Natural killer cell (primary cell): ENCODE results near the gene TNNT2. TPM values are rescaled to one million over a fixed set of nuclear protein-coding genes. Genes with fewer than 3 reads are reported as not detected.

ENCODE experiments used
- ATAC-seq, 3 donors: fragments of 150-1000 bp in 2 of 3; fragments of 200-7000 bp in 1 of 3; cut with Tn5 transposase; 1 replicate in 1 of 3; 2 replicates in 2 of 3; pipeline ENCODE4 v1.10.0; 2021; ENCODE audit warnings: mild to moderate bottlenecking in 2 of 3, moderate library complexity in 2 of 3
- DNase-seq, 2 donors: peaks; one replicate each; pipeline versions ENCODE4 v3.0.0 to v3.0.0-alpha.2; 2013 to 2021; ENCODE audit warnings: mixed read lengths in 1 of 2
- H3K27ac ChIP-seq: one replicate; pipeline ENCODE4 v1.5.1; 2013; ENCODE audit warnings: mild to moderate bottlenecking, low read length
- H3K27me3 ChIP-seq: one replicate; pipeline ENCODE4 v1.6.1; 2013; ENCODE audit warnings: low read length; ENCODE audit not compliant: control insufficient read depth, insufficient read depth
- H3K36me3 ChIP-seq: one replicate; pipeline ENCODE4 v1.6.1; 2013; ENCODE audit warnings: low read length; ENCODE audit not compliant: control insufficient read depth, insufficient read depth
- H3K4me1 ChIP-seq: one replicate; pipeline ENCODE4 v1.6.1; 2013; ENCODE audit warnings: low read length; ENCODE audit not compliant: control insufficient read depth, insufficient read depth
- H3K4me3 ChIP-seq: one replicate; pipeline ENCODE4 v1.5.1; 2013; ENCODE audit warnings: low read length
- H3K9me3 ChIP-seq: one replicate; pipeline ENCODE4 v1.6.1; 2013; ENCODE audit warnings: low read length; ENCODE audit not compliant: control insufficient read depth, insufficient read depth
- H3K27ac Mint-ChIP-seq, 2 donors: one replicate each; pipeline ENCODE4 v1.8.0; 2022; ENCODE audit warnings: mild to moderate bottlenecking in 2 of 2, mixed read lengths in 2 of 2, moderate library complexity in 1 of 2
- H3K27me3 Mint-ChIP-seq, 2 donors: one replicate each; pipeline ENCODE4 v1.8.0; 2022; ENCODE audit warnings: low read depth in 2 of 2, mixed read lengths in 2 of 2
- H3K36me3 Mint-ChIP-seq: one replicate; pipeline ENCODE4 v1.8.0; 2022; ENCODE audit warnings: mixed read lengths
- H3K4me1 Mint-ChIP-seq, 2 donors: one replicate each; pipeline ENCODE4 v1.8.0; 2022; ENCODE audit warnings: mixed read lengths in 2 of 2
- H3K4me3 Mint-ChIP-seq: one replicate; pipeline ENCODE4 v1.8.0; 2022; ENCODE audit warnings: mild to moderate bottlenecking, moderate library complexity, mixed read lengths
- H3K9me3 Mint-ChIP-seq, 2 donors: one replicate each; pipeline ENCODE4 v1.8.0; 2022; ENCODE audit warnings: mixed read lengths in 2 of 2
- CTCF ChIP-seq: fragments of 200-600 bp; IDR thresholded peaks from one replicate; pipeline ENCODE4 v1.8.0; 2022; ENCODE audit warnings: antibody characterized with exemption
- WGBS: methylation state at CpG from one replicate; pipeline ENCODE4 v1.1.7; 2013; ENCODE audit warnings: missing lambda C conversion rate; ENCODE audit not compliant: insufficient coverage; 5-methylcytosine and 5-hydroxymethylcytosine counted together
- intact Hi-C: fragments of 100-400 bp; cut with micrococcal nuclease; formaldehyde crosslinking; loops from one replicate; pipeline ENCODE4 v1.14.2; 2022
- total RNA-seq, 4 donors: library from RNA; stranded (reverse); fragments of 120-200 nt in 1 of 4; gene quantifications; one replicate each; pipeline versions ENCODE4 v1.2.3 to v1.2.4, GENCODE V29; 2013 to 2022

The TNNT2 gene
- total RNA-seq, 3 donors from 2014 or later (not counting 1 experiment from before 2014, with no cell fraction given), result not detected

- no peak for TF ChIP-seq CTCF
- Histone ChIP-seq H3K36me3 (no peaks in the 10 kb centered on the region), H3K9me3 (no peaks in the 10 kb centered on the region), H3K27me3 (no peaks in the 10 kb centered on the region), H3K27ac (no peak overlapping the region), H3K4me1 (no peaks in the 10 kb centered on the region), H3K4me3 (no peak overlapping the region)
- DNase-seq (no peak), ATAC-seq (no peak)
- no peak overlapping the region for H3K4me3 Mint-ChIP-seq
- intact Hi-C loops, result no loop called here
- WGBS, result 81% methylated on average over 12 of the region's 13 CpGs
- H3K36me3 Mint-ChIP-seq, result no peaks in the 10 kb centered on the region
- no peaks in the 10 kb centered on the region for H3K9me3 Mint-ChIP-seq
- H3K27ac Mint-ChIP-seq, result no peak overlapping the region
- H3K4me1 Mint-ChIP-seq, result no peaks in the 10 kb centered on the region
- peaks cover 0 to 14% of the 10 kb centered on the region in 2 donors for H3K27me3 Mint-ChIP-seq
These were observed 24.1 kb downstream of the TNNT2 start for GRCh38 chr1:201353186-201353940.

- Histone ChIP-seq H3K27me3 (no peaks in the 10 kb centered on the region), H3K4me1 (no peaks in the 10 kb centered on the region), H3K27ac (no peak overlapping the region), H3K9me3 (no peaks in the 10 kb centered on the region), H3K4me3 (no peak overlapping the region), H3K36me3 (no peaks in the 10 kb centered on the region)
- Mint-ChIP-seq H3K4me3 (no peak overlapping the region), H3K4me1 (no peaks in the 10 kb centered on the region), H3K27ac (no peak overlapping the region), H3K27me3 (peaks cover 0 to 18% of the 10 kb centered on the region in 2 donors), H3K36me3 (no peaks in the 10 kb centered on the region), H3K9me3 (no peaks in the 10 kb centered on the region)
- ATAC-seq, result no peak
- intact Hi-C loops, result no loop called here
- no peak for DNase-seq
- no peak for TF ChIP-seq CTCF
These were observed 25.9 kb downstream of the TNNT2 start for GRCh38 chr1:201351617-201352016.

- Mint-ChIP-seq H3K27me3 (peaks cover 0 to 18% of the 10 kb centered on the region in 2 donors), H3K4me3 (no peak overlapping the region), H3K27ac (no peak overlapping the region), H3K36me3 (no peaks in the 10 kb centered on the region), H3K9me3 (no peaks in the 10 kb centered on the region), H3K4me1 (no peaks in the 10 kb centered on the region)
- H3K4me1 ChIP-seq, result no peaks in the 10 kb centered on the region
- intact Hi-C loops, result no loop called here
- H3K27ac ChIP-seq, result no peak overlapping the region
- no peak overlapping the region for H3K4me3 ChIP-seq
- no peaks in the 10 kb centered on the region for H3K36me3 ChIP-seq
- no peak for ATAC-seq
- DNase-seq, result no peak
- H3K9me3 ChIP-seq, result no peaks in the 10 kb centered on the region
- TF ChIP-seq CTCF, result no peak
- no peaks in the 10 kb centered on the region for H3K27me3 ChIP-seq
- WGBS, result 93% methylated on average over 6 of the region's 7 CpGs
These were observed 26.6 kb downstream of the TNNT2 start for GRCh38 chr1:201350884-201351283.

- Histone ChIP-seq H3K4me1 (no peaks in the 10 kb centered on the region), H3K27ac (no peak overlapping the region), H3K36me3 (no peaks in the 10 kb centered on the region), H3K4me3 (no peak overlapping the region), H3K27me3 (no peaks in the 10 kb centered on the region), H3K9me3 (no peaks in the 10 kb centered on the region)
- H3K27me3 Mint-ChIP-seq, result peaks cover 2 to 18% of the 10 kb centered on the region in 2 donors
- TF ChIP-seq CTCF, result no peak
- no peak overlapping the region for H3K27ac Mint-ChIP-seq
- H3K4me1 Mint-ChIP-seq, result no peaks in the 10 kb centered on the region
- H3K9me3 Mint-ChIP-seq, result no peaks in the 10 kb centered on the region
- DNase-seq (no peak), ATAC-seq (no peak)
- H3K36me3 Mint-ChIP-seq, result no peaks in the 10 kb centered on the region
- 67% methylated on average over 2 of the region's 2 CpGs for WGBS
- intact Hi-C loops, result no loop called here
- no peak overlapping the region for H3K4me3 Mint-ChIP-seq
These were observed 27.1 kb downstream of the TNNT2 start for GRCh38 chr1:201350361-201350725.
